B cell (primary cell): Measurements from ENCODE around the gene ANKS1A. TPM values are rescaled to one million over a fixed set of nuclear protein-coding genes. Genes with fewer than 3 reads are reported as not detected.

Experiments used
- ATAC-seq: fragments of 200-7000 bp; cut with Tn5 transposase; one replicate; pipeline ENCODE4 v1.10.0; 2021; ENCODE audit warnings: low read depth, mild to moderate bottlenecking, moderate number of reproducible peaks, moderate library complexity
- CTCF ChIA-PET: fragments of 350-600 bp; sonication (Branson Sonifier 250); formaldehyde crosslinking; loops from one replicate; lab custom pipeline; 2021; ENCODE audit warnings: antibody characterized with exemption, inconsistent platforms; lab: Charles Lee
- POLR2A ChIA-PET: fragments of 350-600 bp; sonication (Branson Sonifier 250); formaldehyde crosslinking; loops from one replicate; lab custom pipeline; 2021; ENCODE audit warnings: antibody characterized with exemption; lab: Charles Lee
- DNase-seq: peaks from one replicate; pipeline ENCODE4 v3.0.0; 2013
- H2AFZ ChIP-seq: 2 replicates; pipeline ENCODE4 v1.6.1; 2012; ENCODE audit warnings: mild to moderate bottlenecking, low read depth, low read length; ENCODE audit not compliant: insufficient read depth, poor library complexity, severe bottlenecking
- H3K27ac ChIP-seq, 2 donors: 1 replicate in 1 of 2; 2 replicates in 1 of 2; pipeline ENCODE4 v1.5.1; 2012 to 2013; ENCODE audit warnings: low read length in 2 of 2, mild to moderate bottlenecking in 2 of 2, moderate library complexity in 1 of 2
- H3K27me3 ChIP-seq, 4 experiments: fragments of 200-600 bp in 1 of 4; sonication (generic) in 1 of 4; replicated peaks in 1 of 4; 1 replicate in 2 of 4; 2 replicates in 2 of 4; pipeline versions ENCODE4 v1.6.1 to v1.7.0; 2013 to 2016; ENCODE audit warnings: low read length in 3 of 4, mild to moderate bottlenecking in 2 of 4, mixed read lengths in 1 of 4, moderate library complexity in 1 of 4; ENCODE audit not compliant: insufficient read depth in 4 of 4, control insufficient read depth in 3 of 4; ENCODE audit errors: control extremely low read depth in 1 of 4
- H3K36me3 ChIP-seq, 2 experiments: replicated peaks in 1 of 2; 1 replicate in 1 of 2; 2 replicates in 1 of 2; pipeline versions ENCODE4 v1.6.1 to v1.7.1; 2013; ENCODE audit warnings: low read length in 1 of 2; ENCODE audit not compliant: insufficient read depth in 2 of 2, control insufficient read depth in 1 of 2; ENCODE audit errors: control extremely low read depth in 1 of 2, extremely low read depth in 1 of 2
- H3K4me1 ChIP-seq, 2 donors: fragments of 200-600 bp in 1 of 2; sonication (generic) in 1 of 2; 1 replicate in 1 of 2; 2 replicates in 1 of 2; pipeline versions ENCODE4 v1.5.1 to v1.6.1; 2013 to 2017; ENCODE audit warnings: low read length in 2 of 2; ENCODE audit not compliant: control insufficient read depth in 2 of 2, insufficient read depth in 2 of 2
- H3K4me2 ChIP-seq: replicated peaks from 2 replicates; pipeline ENCODE3; 2012; ENCODE audit warnings: mild to moderate bottlenecking, low read depth, low read length; ENCODE audit not compliant: poor library complexity, severe bottlenecking
- H3K4me3 ChIP-seq, 5 experiments: fragments of 200-600 bp in 1 of 5; sonication (generic) in 1 of 5; 1 replicate in 3 of 5; 2 replicates in 2 of 5; pipeline versions ENCODE4 v1.5.1 to v1.7.0; 2011 to 2016; ENCODE audit warnings: low read length in 4 of 5, mild to moderate bottlenecking in 4 of 5, low read depth in 2 of 5, control low read depth in 1 of 5, moderate library complexity in 1 of 5; ENCODE audit not compliant: insufficient read depth in 1 of 5; ENCODE audit errors: control extremely low read depth in 1 of 5, extremely low read depth in 1 of 5
- H3K79me2 ChIP-seq: fragments of 200-600 bp; sonication (generic); one replicate; pipeline ENCODE4 v1.6.0; 2016; ENCODE audit warnings: low read length; ENCODE audit not compliant: control insufficient read depth, insufficient read depth
- H3K9ac ChIP-seq: fragments of 200-600 bp; sonication (generic); 2 replicates; pipeline ENCODE4 v1.6.1; 2017; ENCODE audit warnings: mild to moderate bottlenecking, low read length, moderate library complexity
- H3K9me3 ChIP-seq, 3 donors: one replicate each; pipeline versions ENCODE4 v1.6.1 to v1.7.1; 2013; ENCODE audit warnings: low read length in 2 of 3; ENCODE audit not compliant: control insufficient read depth in 2 of 3, insufficient read depth in 1 of 3; ENCODE audit errors: control extremely low read depth in 1 of 3
- H4K20me1 ChIP-seq: 2 replicates; pipeline ENCODE4 v1.6.0; 2012; ENCODE audit warnings: mild to moderate bottlenecking, low read length; ENCODE audit not compliant: insufficient read depth, control insufficient read depth, poor library complexity, severe bottlenecking
- H3K27ac Mint-ChIP-seq: one replicate; pipeline ENCODE4 v1.8.0; 2021; ENCODE audit warnings: mixed read lengths
- H3K27me3 Mint-ChIP-seq: one replicate; pipeline ENCODE4 v1.8.0; 2021; ENCODE audit warnings: mixed read lengths
- H3K4me1 Mint-ChIP-seq: one replicate; pipeline ENCODE4 v1.8.0; 2021; ENCODE audit warnings: mixed read lengths
- H3K4me3 Mint-ChIP-seq: one replicate; pipeline ENCODE4 v1.8.0; 2021; ENCODE audit warnings: mixed read lengths
- H3K9me3 Mint-ChIP-seq: one replicate; pipeline ENCODE4 v1.8.0; 2022; ENCODE audit warnings: mixed read lengths; ENCODE audit not compliant: insufficient read depth
- EZH2 ChIP-seq: IDR thresholded peaks from 2 replicates; pipeline ENCODE4 v1.6.1; 2012; ENCODE audit warnings: borderline replicate concordance, low read depth, mild to moderate bottlenecking, moderate library complexity, low read length; ENCODE audit not compliant: insufficient read depth, poor library complexity, severe bottlenecking
- WGBS: methylation state at CpG from one replicate; pipeline ENCODE4 v1.1.5; 2013; ENCODE audit warnings: missing lambda C conversion rate; ENCODE audit not compliant: insufficient coverage; 5-methylcytosine and 5-hydroxymethylcytosine counted together
- intact Hi-C: fragments of 100-400 bp; cut with micrococcal nuclease; formaldehyde crosslinking; loops from one replicate; pipeline ENCODE4 v1.10.0; 2022
- polyA plus RNA-seq: library from polyadenylated mRNA; depleted of rRNA; stranded (reverse); fragments of >200 nt; gene quantifications from 2 replicates; pipeline ENCODE4 v1.2.3, GENCODE V29; 2012
- total RNA-seq, 2 donors: library from RNA; stranded (reverse); fragments of 120-200 nt in 1 of 2; gene quantifications; 1 replicate in 1 of 2; 2 replicates in 1 of 2; pipeline versions ENCODE4 v1.2.3 to v1.2.4, GENCODE V29; 2013 to 2022
- TF ChIP-seq, protein P1 (sequence below): fragments of 200-600 bp; IDR thresholded peaks from one replicate; pipeline ENCODE4 v1.8.0; 2022; ENCODE audit warnings: antibody characterized with exemption, mild to moderate bottlenecking

Gene ANKS1A
- total and polyA plus RNA-seq, 2 donors (not counting 1 experiment from before 2014, with no cell fraction given), result 3.4 to 19.7 TPM

DNA sequence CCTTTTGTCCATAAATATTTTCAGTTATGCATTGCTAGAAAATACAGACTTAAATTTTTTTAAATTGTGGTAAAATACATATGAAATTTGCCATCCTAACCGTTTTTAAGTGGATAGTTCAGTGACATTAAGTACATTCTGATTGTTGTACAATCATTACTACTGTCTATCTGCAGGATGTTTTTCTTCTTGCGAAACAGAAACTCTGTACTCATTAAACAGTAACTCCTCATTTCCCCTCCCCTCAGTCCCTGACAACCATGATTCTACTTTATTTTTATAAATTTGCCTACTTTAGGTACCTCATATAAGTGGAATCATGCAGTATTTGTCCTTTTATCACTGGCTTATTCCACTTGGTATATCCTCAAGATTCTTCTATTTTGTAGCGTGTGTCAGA is 22.5 kb upstream of the ANKS1A start:
- ATAC-seq (no peak), DNase-seq (no peak)
- no peak overlapping the region for H3K27ac Mint-ChIP-seq
- TF ChIP-seq, protein P1, sequence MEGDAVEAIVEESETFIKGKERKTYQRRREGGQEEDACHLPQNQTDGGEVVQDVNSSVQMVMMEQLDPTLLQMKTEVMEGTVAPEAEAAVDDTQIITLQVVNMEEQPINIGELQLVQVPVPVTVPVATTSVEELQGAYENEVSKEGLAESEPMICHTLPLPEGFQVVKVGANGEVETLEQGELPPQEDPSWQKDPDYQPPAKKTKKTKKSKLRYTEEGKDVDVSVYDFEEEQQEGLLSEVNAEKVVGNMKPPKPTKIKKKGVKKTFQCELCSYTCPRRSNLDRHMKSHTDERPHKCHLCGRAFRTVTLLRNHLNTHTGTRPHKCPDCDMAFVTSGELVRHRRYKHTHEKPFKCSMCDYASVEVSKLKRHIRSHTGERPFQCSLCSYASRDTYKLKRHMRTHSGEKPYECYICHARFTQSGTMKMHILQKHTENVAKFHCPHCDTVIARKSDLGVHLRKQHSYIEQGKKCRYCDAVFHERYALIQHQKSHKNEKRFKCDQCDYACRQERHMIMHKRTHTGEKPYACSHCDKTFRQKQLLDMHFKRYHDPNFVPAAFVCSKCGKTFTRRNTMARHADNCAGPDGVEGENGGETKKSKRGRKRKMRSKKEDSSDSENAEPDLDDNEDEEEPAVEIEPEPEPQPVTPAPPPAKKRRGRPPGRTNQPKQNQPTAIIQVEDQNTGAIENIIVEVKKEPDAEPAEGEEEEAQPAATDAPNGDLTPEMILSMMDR, result no peak
- no peak for TF ChIP-seq EZH2
- POLR2A ChIA-PET, result no interaction called here
- H3K4me3 ChIP-seq, result no peak overlapping the region
- no peak overlapping the region for H3K27ac ChIP-seq
- intact Hi-C loops, result no loop called here
- no CpG with 5 or more reads among the region's 3 CpGs for WGBS
- H3K4me1 ChIP-seq, result no peaks in the 10 kb centered on the region
- no peaks in the 10 kb centered on the region for H3K9me3 ChIP-seq
- no peaks in the 10 kb centered on the region for H3K4me1 Mint-ChIP-seq
- no peaks in the 10 kb centered on the region for H4K20me1 ChIP-seq
- no peaks in the 10 kb centered on the region for H3K27me3 Mint-ChIP-seq
- no peak overlapping the region for H2AFZ ChIP-seq
- H3K27me3 ChIP-seq, result no peaks in the 10 kb centered on the region
- no peak overlapping the region for H3K4me2 ChIP-seq
- H3K9me3 Mint-ChIP-seq, result no peaks in the 10 kb centered on the region
- peaks cover 10 to 37% of the 10 kb centered on the region in 2 experiments for H3K36me3 ChIP-seq
- no peak overlapping the region for H3K4me3 Mint-ChIP-seq
- H3K79me2 ChIP-seq, result no peaks in the 10 kb centered on the region
- no peak overlapping the region for H3K9ac ChIP-seq
- CTCF ChIA-PET, result no interaction called here

DNA sequence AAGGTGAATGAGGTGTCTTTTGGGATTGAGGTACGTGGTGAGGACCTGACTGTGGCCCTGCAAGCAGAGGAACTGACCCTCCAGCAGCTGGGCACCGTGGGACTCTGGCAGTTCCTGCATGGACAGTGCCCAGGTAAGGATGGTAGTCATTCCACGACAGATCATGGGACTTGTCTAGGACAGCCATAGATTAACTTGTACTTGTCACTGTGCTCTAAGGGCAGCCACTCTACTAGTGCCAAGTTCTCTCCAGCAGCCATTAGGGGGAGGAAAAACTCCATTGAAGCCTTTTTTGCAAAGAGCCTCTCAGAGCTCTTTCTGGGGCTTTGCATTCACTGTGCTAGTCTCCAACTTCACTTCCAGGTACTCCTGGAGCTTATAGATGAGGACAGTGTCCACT is 21.6 kb upstream of the ANKS1A start:
- CTCF ChIA-PET, result no interaction called here

More for the DNA sequence above, 21.6 kb upstream of the ANKS1A start:
- H4K20me1 ChIP-seq, result no peaks in the 10 kb centered on the region
- no peak overlapping the region for H3K9ac ChIP-seq
- H3K4me3 Mint-ChIP-seq, result no peak overlapping the region
- no peak overlapping the region for H3K4me2 ChIP-seq
- H3K9me3 Mint-ChIP-seq, result no peaks in the 10 kb centered on the region
- H3K4me1 Mint-ChIP-seq, result no peaks in the 10 kb centered on the region
- WGBS, result 100% methylated on average over 3 of the region's 3 CpGs
- DNase-seq (no peak), ATAC-seq (no peak)
- POLR2A ChIA-PET, result no interaction called here
- no peak overlapping the region for H3K27ac ChIP-seq
- peaks cover 12 to 41% of the 10 kb centered on the region in 2 experiments for H3K36me3 ChIP-seq
- no peak overlapping the region for H2AFZ ChIP-seq
- no peaks in the 10 kb centered on the region for H3K9me3 ChIP-seq
- H3K4me1 ChIP-seq, result no peaks in the 10 kb centered on the region
- no peak overlapping the region for H3K27ac Mint-ChIP-seq
- no peaks in the 10 kb centered on the region for H3K79me2 ChIP-seq
- H3K4me3 ChIP-seq, result no peak overlapping the region
- no peaks in the 10 kb centered on the region for H3K27me3 ChIP-seq
- H3K27me3 Mint-ChIP-seq, result no peaks in the 10 kb centered on the region
- TF ChIP-seq, protein P1, result no peak
- TF ChIP-seq EZH2, result no peak
- intact Hi-C loops, result no loop called here
